Tibial nerve (tissue), 4 donors: Measurements from ENCODE around the gene MARCKSL1. TPM values are rescaled to one million over a fixed set of nuclear protein-coding genes. Genes with fewer than 3 reads are reported as not detected.

Experiments used
- DNase-seq, 2 donors: peaks; one replicate each; pipeline ENCODE4 v3.0.0-alpha.2; 2019; ENCODE audit warnings: low spot score in 2 of 2
- H3K27ac ChIP-seq, 4 donors: fragments of 200-600 bp; sonication (generic) in 3 of 4; one replicate each; pipeline ENCODE4 v1.5.1; 2017 to 2019; ENCODE audit warnings: mild to moderate bottlenecking in 1 of 4
- H3K27me3 ChIP-seq, 2 donors: fragments of 200-600 bp; sonication (generic) in 1 of 2; one replicate each; pipeline versions ENCODE4 v1.5.1 to v1.6.0; 2017 to 2019
- H3K36me3 ChIP-seq, 3 donors: fragments of 200-600 bp; sonication (generic); one replicate each; pipeline ENCODE4 v1.5.1; 2018 to 2019
- H3K4me1 ChIP-seq, 4 donors: fragments of 200-600 bp; sonication (generic) in 3 of 4; one replicate each; pipeline ENCODE4 v1.5.1; 2017 to 2019
- H3K4me3 ChIP-seq, 4 donors: fragments of 200-600 bp; sonication (generic) in 3 of 4; one replicate each; pipeline ENCODE4 v1.5.1; 2017 to 2019; ENCODE audit warnings: mild to moderate bottlenecking in 1 of 4, moderate library complexity in 1 of 4
- H3K9me3 ChIP-seq, 4 donors: fragments of 200-600 bp; sonication (generic) in 3 of 4; one replicate each; pipeline ENCODE4 v1.5.1; 2017 to 2019
- EP300 ChIP-seq, 2 donors: sonication (generic); formaldehyde crosslinking; IDR thresholded peaks; one replicate each; pipeline ENCODE4 v1.6.1; 2017; ENCODE audit warnings: antibody characterized with exemption in 2 of 2, mild to moderate bottlenecking in 1 of 2
- POLR2A ChIP-seq, 2 donors: fragments of 450-650 bp; IDR thresholded peaks; one replicate each; pipeline ENCODE4 v1.6.1; 2017; ENCODE audit warnings: antibody characterized with exemption in 2 of 2, mild to moderate bottlenecking in 2 of 2, moderate library complexity in 2 of 2
- WGBS, 2 donors: methylation state at CpG; one replicate each; pipeline ENCODE4 v1.1.5; 2018; 5-methylcytosine and 5-hydroxymethylcytosine counted together
- total RNA-seq, 4 donors: library from RNA; depleted of rRNA; stranded (reverse); fragments of >200 nt; gene quantifications; one replicate each; pipeline ENCODE4 v1.1.0, GENCODE V29; 2016
- TF ChIP-seq, protein P1 (sequence below), 5 experiments: fragments of 200-600 bp in 3 of 5; fragments of 450-650 bp in 2 of 5; sonication (generic) in 3 of 5; IDR thresholded peaks; one replicate each; pipeline ENCODE4 v1.5.1; 2016 to 2019; ENCODE audit warnings: antibody characterized with exemption in 5 of 5, mild to moderate bottlenecking in 3 of 5, moderate library complexity in 2 of 5

The MARCKSL1 gene
- total RNA-seq, 4 donors from 2014 or later: 42.4 to 61.2 (median 45.0) TPM

DNA sequence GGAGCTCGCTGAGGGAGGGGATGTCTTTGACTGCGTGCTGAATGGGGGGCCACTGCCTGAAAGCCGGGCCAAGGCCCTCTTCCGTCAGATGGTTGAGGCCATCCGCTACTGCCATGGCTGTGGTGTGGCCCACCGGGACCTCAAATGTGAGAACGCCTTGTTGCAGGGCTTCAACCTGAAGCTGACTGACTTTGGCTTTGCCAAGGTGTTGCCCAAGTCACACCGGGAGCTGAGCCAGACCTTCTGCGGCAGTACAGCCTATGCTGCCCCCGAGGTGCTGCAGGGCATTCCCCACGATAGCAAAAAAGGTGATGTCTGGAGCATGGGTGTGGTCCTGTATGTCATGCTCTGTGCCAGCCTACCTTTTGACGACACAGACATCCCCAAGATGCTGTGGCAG is 27.7 kb upstream of the MARCKSL1 start:
- H3K4me3 ChIP-seq: no peak overlapping the region
- peaks cover 0 to 20% (median 14%) of the 10 kb centered on the region in 4 donors for H3K4me1 ChIP-seq
- no peaks in the 10 kb centered on the region for H3K9me3 ChIP-seq
- H3K27ac ChIP-seq: no peak overlapping the region
- TF ChIP-seq POLR2A (IDR thresholded peaks at IDR 0.05): no peak
- TF ChIP-seq EP300 (IDR thresholded peaks at IDR 0.05): no peak
- TF ChIP-seq, protein P1, sequence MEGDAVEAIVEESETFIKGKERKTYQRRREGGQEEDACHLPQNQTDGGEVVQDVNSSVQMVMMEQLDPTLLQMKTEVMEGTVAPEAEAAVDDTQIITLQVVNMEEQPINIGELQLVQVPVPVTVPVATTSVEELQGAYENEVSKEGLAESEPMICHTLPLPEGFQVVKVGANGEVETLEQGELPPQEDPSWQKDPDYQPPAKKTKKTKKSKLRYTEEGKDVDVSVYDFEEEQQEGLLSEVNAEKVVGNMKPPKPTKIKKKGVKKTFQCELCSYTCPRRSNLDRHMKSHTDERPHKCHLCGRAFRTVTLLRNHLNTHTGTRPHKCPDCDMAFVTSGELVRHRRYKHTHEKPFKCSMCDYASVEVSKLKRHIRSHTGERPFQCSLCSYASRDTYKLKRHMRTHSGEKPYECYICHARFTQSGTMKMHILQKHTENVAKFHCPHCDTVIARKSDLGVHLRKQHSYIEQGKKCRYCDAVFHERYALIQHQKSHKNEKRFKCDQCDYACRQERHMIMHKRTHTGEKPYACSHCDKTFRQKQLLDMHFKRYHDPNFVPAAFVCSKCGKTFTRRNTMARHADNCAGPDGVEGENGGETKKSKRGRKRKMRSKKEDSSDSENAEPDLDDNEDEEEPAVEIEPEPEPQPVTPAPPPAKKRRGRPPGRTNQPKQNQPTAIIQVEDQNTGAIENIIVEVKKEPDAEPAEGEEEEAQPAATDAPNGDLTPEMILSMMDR (IDR thresholded peaks at IDR 0.05): no peak
- peaks cover 0 to 59% (median 15%) of the 10 kb centered on the region in 3 donors for H3K36me3 ChIP-seq
- DNase-seq: no peak
- no peaks in the 10 kb centered on the region for H3K27me3 ChIP-seq
- WGBS, 2 donors: 89 to 91% methylated on average over 10 to 12 of the region's 12 CpGs

DNA sequence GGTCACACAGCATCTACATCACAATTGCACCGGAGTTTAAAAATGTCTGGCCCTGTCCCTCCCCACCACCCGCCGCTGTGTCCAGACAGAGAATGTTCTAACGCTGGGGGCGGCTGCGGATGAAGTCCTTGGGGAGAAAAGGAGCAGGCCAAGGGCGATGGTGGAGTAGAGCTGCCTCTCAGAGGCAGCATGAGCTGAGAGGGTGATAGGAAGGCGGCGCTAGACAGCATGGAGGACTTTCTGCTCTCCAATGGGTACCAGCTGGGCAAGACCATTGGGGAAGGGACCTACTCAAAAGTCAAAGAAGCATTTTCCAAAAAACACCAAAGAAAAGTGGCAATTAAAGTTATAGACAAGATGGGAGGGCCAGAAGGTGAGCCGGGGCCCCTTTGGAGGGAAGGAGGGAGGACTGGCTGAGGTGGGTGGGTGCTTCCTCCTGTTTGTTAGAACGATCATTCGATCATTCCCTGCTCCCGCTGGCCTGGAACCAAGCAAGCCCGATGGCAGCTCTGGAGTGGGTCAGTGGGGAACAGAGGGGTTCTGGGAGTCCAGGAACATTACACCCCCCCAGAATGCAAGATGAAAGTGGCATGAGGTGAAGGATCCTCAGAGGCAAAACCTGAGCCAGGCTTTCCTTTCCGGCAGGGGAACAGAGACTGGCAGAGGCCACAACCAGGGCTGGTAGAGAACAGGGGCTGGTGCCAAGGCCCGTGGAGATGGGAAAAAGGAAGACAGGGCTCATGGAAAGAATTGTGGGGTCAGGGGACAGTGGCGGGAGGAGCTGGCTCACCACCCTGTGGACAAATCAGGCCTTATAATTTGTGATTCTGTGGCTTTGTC is 26.7 kb upstream of the MARCKSL1 start, which contains the start of the genes FAM229A and TSSK3:
FAM229A (minus strand) TSS at position 12 of the 840 bp plus-strand sequence. CDS start 394 bp downstream, outside the sequence.
TSSK3 (plus strand) TSS at position 66 of the 840 bp plus-strand sequence; CDS start at position 229, 163 bp downstream.
- H3K27me3 ChIP-seq: no peaks in the 10 kb centered on the region
- no peaks in the 10 kb centered on the region for H3K9me3 ChIP-seq
- no peak for DNase-seq
- peaks cover 0 to 20% (median 14%) of the 10 kb centered on the region in 4 donors for H3K4me1 ChIP-seq
- TF ChIP-seq POLR2A (IDR thresholded peaks at IDR 0.05): no peak
- H3K27ac ChIP-seq: peak within 1 kb of the TSS; percentile 37 to 82 (median 74)
- 49 to 52% methylated on average over 17 of the region's 17 CpGs for WGBS, 2 donors
- H3K36me3 ChIP-seq: peaks cover 0 to 48% (median 15%) of the 10 kb centered on the region in 3 donors
- peak within 1 kb of the TSS; percentile 40 to 50 (median 43) for H3K4me3 ChIP-seq

DNA sequence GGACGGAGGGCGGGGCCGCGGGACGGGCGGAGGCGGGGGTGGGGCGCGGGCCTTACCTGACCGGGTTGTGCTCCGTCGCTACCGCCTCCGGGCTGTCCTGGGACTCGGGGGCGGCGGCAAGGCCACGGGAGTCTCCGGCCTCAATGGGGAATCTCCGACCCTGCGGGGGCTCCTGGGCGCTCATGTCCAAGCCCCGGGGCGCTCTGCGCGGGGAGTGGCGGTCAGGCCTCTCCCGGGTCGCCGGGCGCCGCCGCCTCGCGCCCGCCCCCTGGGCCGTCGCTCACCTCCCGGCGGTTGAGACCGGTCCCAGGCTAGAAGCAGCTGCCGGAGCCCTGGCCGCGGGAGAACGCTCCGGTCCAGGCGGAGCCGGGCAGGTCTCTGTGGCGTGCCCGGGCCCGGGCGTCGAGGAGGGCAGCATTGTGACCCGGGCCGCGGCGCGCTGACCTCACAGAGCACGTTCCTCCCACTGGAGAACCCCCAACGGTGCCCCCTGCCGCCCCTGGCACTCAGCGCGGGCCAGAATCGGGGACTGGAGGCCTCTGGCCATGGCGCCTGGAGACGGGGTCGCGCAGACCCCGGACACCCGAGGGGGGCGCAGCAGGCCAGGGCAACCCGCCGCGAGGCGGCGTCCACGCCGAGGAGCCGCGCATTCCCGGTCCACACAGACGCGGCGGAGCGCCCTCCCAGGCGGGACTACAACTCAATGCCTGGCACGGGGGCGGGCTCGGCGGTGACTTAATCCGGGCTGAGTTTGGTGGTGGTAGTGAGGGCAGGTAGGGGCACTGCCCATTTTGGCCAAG is 25.8 kb upstream of the MARCKSL1 start:
- H3K27me3 ChIP-seq: no peaks in the 10 kb centered on the region
- WGBS, 2 donors: 6 to 9% methylated on average over 28 to 48 of the region's 91 CpGs
- H3K27ac ChIP-seq: peak overlapping the region; percentile 37 to 82 (median 74)
- DNase-seq: peak; percentile 37 to 47
- TF ChIP-seq POLR2A (IDR thresholded peaks at IDR 0.05) (peak in 1 of 2 donors; percentile 24), EP300 (IDR thresholded peaks at IDR 0.05) (peak in 1 of 2 donors; percentile 46)
- TF ChIP-seq, protein P1 (IDR thresholded peaks at IDR 0.05): peak; percentile 17 to 76 (median 52)
- peaks cover 0 to 40% (median 7%) of the 10 kb centered on the region in 3 donors for H3K36me3 ChIP-seq
- peak overlapping the region; percentile 40 to 50 (median 43) for H3K4me3 ChIP-seq
- peaks cover 0 to 20% (median 14%) of the 10 kb centered on the region in 4 donors for H3K4me1 ChIP-seq
- H3K9me3 ChIP-seq: no peaks in the 10 kb centered on the region

DNA sequence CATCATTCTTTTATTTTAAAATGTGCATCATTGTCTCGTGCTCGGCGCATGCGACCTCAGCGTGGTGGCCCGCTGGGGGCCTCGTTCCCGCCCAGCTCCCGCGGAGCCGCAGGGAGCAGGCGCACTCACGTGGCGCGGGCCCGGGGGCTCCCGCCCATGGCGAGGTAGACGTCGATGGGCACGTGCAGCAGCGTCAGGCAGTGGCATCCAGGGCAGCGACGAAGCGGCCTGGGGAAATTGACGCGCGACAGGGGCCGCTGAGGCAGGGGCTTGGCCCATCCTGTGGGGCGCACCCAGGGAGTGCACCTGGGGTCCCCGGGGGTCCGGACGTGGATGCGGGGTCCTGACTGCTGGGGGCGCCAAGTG is 25.3 kb upstream of the MARCKSL1 start:
- Histone ChIP-seq H3K36me3 (peaks cover 0 to 34% (median 4%) of the 10 kb centered on the region in 3 donors), H3K4me3 (peak overlapping the region in 3 of 4 donors; percentile 40 to 50 (median 44)), H3K27me3 (no peaks in the 10 kb centered on the region), H3K4me1 (peaks cover 0 to 20% (median 14%) of the 10 kb centered on the region in 4 donors), H3K9me3 (no peaks in the 10 kb centered on the region), H3K27ac (peak overlapping the region; percentile 27 to 82 (median 74))
- 57 to 63% methylated on average over 6 to 20 of the region's 35 CpGs for WGBS, 2 donors
- no peak for DNase-seq
- TF ChIP-seq, protein P1 (IDR thresholded peaks at IDR 0.05): no peak
- TF ChIP-seq EP300 (IDR thresholded peaks at IDR 0.05): peak in 1 of 2 donors; percentile 76

DNA sequence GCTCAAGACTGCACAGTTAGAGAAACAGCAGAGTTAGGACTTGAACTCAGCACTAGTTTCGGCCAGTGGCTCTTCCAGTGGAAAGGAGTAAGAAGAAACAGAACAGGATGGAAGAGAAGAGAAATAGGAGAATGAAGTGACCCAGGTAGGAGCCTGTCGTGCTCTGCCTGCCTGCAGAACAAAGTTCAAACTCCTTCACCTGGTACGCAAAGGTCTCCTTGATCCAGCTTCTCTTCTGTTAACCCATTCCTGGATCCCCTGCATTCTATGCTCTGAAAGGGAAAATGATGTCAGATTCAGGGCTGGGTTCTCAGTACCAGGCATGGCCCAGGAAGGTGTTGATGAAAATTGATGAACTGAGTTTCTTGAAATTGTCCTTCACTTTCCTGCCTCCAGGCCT is 22.4 kb upstream of the MARCKSL1 start:
- Histone ChIP-seq H3K4me3 (no peak overlapping the region), H3K9me3 (no peaks in the 10 kb centered on the region), H3K36me3 (peaks cover 0 to 15% (median under 1%) of the 10 kb centered on the region in 3 donors), H3K4me1 (peaks cover 0 to 39% (median 20%) of the 10 kb centered on the region in 4 donors), H3K27me3 (no peaks in the 10 kb centered on the region), H3K27ac (no peak overlapping the region)
- WGBS, 2 donors: 75 to 79% methylated on average over 3 of the region's 3 CpGs
- no peak for DNase-seq
- TF ChIP-seq, protein P1 (IDR thresholded peaks at IDR 0.05): no peak
- no peak for TF ChIP-seq POLR2A (IDR thresholded peaks at IDR 0.05)
- no peak for TF ChIP-seq EP300 (IDR thresholded peaks at IDR 0.05)
